GM21360 (cell line): ENCODE results near the gene COQ7.

ENCODE experiments used
- ATAC-seq: cut with Tn5 transposase; IDR thresholded peaks from one replicate; pipeline ENCODE4 v1.9.1; 2021; ENCODE audit warnings: mild to moderate bottlenecking, moderate library complexity; ENCODE audit not compliant: unreplicated experiment

The COQ7 gene

DNA sequence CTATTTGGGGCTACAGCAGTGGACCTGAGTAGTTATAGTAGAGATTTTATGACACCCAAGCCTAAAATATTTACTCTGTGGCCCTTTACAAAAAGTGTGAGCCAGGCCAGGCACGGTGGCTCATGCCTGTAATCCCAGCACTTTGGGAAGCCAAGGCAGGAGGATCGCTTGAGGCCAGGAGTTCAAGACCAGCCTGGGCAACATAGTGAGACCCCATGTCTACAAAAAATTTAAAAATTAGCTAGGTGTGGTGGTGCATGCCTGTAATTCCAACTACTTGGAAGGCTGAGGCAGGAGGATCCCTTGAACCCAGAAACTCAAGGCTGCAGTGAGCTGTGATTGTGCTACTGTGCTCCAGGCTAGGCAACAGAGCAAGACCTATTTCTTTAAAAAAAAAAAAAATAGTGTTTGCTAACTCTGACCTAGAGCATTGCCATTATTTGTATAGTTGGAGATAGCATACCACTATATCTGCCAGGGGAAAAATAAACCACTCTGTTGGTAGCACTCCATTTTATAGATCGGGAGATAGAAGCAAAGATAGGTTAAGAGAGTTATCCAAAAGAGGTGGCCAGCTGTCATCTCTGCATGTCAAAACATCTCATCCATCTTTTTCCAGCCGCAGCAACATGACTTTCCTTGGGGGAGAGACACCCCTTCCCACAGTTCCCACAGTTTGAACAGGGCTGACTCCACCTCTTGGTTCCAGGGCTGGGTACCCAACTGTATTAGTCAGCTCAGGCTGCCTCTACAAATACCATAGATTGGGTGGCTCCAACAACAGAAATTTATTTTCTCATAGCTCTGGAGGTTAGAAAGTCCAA lies 43.3 kb downstream of the COQ7 start:
- ATAC-seq = no peak

- no peak for ATAC-seq
Measured at GRCh38 chr16:19112099-19112407, 44.6 kb downstream of the COQ7 start.

GRCh38 chr16:19113577-19114358 lies 46.4 kb downstream of the COQ7 start, which contains the start of gene ITPRIPL2:
Gene ITPRIPL2, plus strand, starts transcription at chr16:19113964. Its CDS starts 498 bp downstream, at chr16:19114462.
- ATAC-seq = no peak

- ATAC-seq = no peak
Measured at GRCh38 chr16:19114359-19115147, 47.1 kb downstream of the COQ7 start.

- no peak for ATAC-seq
Measured at GRCh38 chr16:19115148-19116021, 48.0 kb downstream of the COQ7 start.

GRCh38 chr16:19116711-19117449 lies 49.5 kb downstream of the COQ7 start:
- no peak for ATAC-seq

- no peak for ATAC-seq
Measured at GRCh38 chr16:19118938-19119431, 51.6 kb downstream of the COQ7 start.

DNA sequence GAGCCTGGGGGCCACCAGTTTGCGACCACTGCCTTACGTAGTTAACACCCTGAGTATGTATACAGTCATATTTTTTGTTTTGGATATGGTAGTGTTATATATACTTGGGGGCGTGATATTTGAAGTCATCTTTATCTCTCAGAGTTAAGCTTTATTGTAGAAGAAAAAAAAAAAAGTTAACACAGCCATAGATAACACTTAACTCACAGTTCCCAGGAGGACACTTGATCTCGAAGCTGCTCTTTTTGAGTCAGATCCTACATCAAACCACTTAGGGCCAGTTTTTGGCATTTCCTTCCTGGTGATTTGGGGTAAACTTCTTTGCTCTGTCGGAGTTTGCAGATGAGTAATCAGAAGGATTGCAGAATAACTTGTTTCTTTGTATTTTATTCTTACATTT lies 52.1 kb downstream of the COQ7 start:
- no peak for ATAC-seq

DNA sequence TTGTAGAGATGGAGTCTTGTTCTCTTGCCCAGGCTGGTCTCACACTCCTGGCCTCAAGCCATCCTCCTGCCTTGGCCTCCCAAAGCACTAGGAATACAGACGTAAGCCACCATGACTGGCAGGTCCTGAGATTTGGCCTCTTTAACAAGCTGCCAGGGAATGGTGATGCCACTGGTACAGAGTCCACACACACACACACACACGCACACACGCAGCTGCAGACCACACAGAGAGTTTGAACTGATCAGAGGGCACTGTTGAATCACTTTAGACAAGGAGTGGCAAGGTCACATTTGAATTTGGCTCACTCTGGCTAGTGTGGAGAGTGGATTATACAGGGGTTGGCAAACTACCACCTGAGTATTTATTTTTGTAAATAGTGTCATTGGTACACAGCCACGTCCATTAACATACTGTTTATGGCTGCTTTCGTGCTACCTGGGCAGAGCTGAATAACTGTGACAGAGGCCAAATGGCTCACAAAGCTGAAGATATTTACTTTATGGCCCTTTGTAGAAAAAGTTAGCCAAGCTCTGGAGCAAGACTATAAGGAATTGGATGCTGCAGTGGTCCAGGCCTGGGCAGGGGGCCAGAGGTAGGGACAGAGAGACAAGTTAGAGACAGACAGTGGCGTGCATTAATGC lies 56.2 kb downstream of the COQ7 start:
- no peak for ATAC-seq

- no peak for ATAC-seq
Measured at GRCh38 chr16:19126300-19126699, 58.9 kb downstream of the COQ7 start.

- no peak for ATAC-seq
Measured at GRCh38 chr16:19127205-19127604, 59.8 kb downstream of the COQ7 start.

DNA sequence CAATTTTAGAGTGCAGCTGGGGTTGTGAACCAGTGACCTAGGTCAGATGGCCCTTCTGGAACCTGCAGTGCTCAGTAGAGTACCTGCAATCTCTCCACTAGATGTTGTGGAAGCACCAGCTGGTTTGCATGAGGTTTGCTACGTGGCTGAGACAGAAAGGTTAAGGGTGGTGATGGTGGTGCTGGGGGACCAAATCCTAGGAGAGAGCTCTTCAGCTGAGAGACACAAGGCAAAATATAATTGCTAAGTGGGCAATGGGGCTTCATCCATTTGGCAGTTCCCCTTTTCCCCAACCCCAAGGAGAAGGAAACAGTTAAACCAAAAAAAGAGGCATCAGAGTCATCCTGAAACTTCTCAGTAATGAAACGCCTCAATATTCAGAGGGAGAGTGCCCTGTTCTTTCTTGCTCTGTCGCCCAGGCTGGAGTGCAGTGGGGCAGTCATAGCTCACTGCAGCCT lies 60.3 kb downstream of the COQ7 start:
- ATAC-seq = no peak

DNA sequence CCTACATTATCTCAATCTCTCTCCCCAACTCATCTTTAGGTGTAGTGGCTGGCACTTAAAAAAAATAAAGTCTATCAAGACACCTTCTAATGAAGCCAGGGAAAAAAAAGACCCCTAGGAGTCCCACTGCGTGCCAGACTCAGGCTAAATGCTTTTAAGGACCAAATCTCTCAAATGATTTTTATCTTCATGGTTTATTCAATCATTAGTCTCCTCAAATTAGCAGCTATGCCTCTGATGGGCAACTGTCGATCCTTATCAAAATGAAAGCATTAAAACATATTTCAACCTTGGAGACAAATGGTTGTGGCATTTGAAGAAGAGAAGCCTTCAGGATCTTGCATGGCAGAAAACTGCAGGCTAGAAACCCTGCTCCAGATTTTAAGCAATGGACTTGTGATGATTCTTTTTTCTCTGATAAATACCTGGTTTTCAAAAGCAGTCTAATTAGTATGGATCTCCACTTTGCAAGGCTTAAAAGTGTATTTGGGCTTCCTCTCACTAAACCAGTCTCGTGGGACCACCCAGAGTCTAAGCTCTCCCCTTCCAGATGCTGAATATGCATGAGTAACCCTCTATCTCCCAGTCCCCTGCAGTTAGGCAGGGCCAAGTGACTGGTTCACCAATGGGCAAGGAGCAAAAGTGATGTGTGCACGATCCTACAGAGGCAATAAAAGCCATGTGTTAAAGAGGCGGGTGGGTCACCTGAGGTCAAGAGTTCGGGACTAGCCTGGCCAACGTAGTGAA lies 61.2 kb downstream of the COQ7 start:
- ATAC-seq = no peak
